Activated CD8-positive, alpha-beta memory T cell treated with anti-CD3 and anti-CD28 coated beads, Interleukin-2, amount 50 U/mL, for 48 hours (primary cell): ENCODE results near the gene MYRF.

Source experiments
- DNase-seq: peaks from one replicate; pipeline ENCODE4 v3.0.0-alpha.2; 2020

Gene MYRF

GRCh38 chr11:61742391-61742790 lies 10.0 kb upstream of the MYRF start:
- no peak for DNase-seq

- DNase-seq = no peak
These were observed 8.8 kb upstream of the MYRF start for GRCh38 chr11:61743486-61744095.

- no peak for DNase-seq
These were observed 8.3 kb upstream of the MYRF start for GRCh38 chr11:61744181-61744580.

- no peak for DNase-seq
These were observed 7.8 kb upstream of the MYRF start for GRCh38 chr11:61744609-61745156.

- no peak for DNase-seq
These were observed 6.5 kb upstream of the MYRF start for GRCh38 chr11:61745781-61746441.

GRCh38 chr11:61746442-61747191 lies 5.8 kb upstream of the MYRF start:
- DNase-seq = no peak

- DNase-seq = peak; percentile 79
These were observed 5.1 kb upstream of the MYRF start for GRCh38 chr11:61747192-61747966.

GRCh38 chr11:61747967-61748285 lies 4.5 kb upstream of the MYRF start:
- DNase-seq = no peak

- no peak for DNase-seq
These were observed 2.7 kb upstream of the MYRF start for GRCh38 chr11:61749591-61750217.

GRCh38 chr11:61750631-61751273 lies 1.7 kb upstream of the MYRF start:
- no peak for DNase-seq

GRCh38 chr11:61751384-61751783 lies 1.1 kb upstream of the MYRF start:
- no peak for DNase-seq

- DNase-seq = no peak
These were observed 587 bp downstream of the MYRF start for GRCh38 chr11:61752925-61753521.

GRCh38 chr11:61753672-61754071 lies 1.2 kb downstream of the MYRF start:
- DNase-seq = no peak

- DNase-seq = no peak
These were observed 2.4 kb downstream of the MYRF start for GRCh38 chr11:61754534-61755482.

- no peak for DNase-seq
These were observed 3.7 kb downstream of the MYRF start for GRCh38 chr11:61756147-61756451.

- DNase-seq = no peak
These were observed 4.2 kb downstream of the MYRF start for GRCh38 chr11:61756452-61757212.

GRCh38 chr11:61757213-61757862 lies 4.9 kb downstream of the MYRF start:
- no peak for DNase-seq

- DNase-seq = no peak
These were observed 8.5 kb downstream of the MYRF start for GRCh38 chr11:61760946-61761345.

GRCh38 chr11:61761440-61762222 lies 9.2 kb downstream of the MYRF start:
- no peak for DNase-seq
